H1 (cell line): ENCODE measurements around the gene SMIM29.
A peak's percentile ranks its signal among the peaks of the same experiment; 100 is the strongest.

ENCODE experiments used
- ATF3 ChIP-seq: IDR thresholded peaks from 2 replicates; pipeline ENCODE4 v1.6.1; 2011; ENCODE audit warnings: low read depth, mild to moderate bottlenecking, low read length; ENCODE audit not compliant: insufficient read depth
- BACH1 ChIP-seq: IDR thresholded peaks from 2 replicates; pipeline ENCODE4 v1.6.1; 2012; ENCODE audit warnings: low read length, improper control_type of control experiment
- CBX8 ChIP-seq: fragments of 300-800, 300-1000 bp; sonication (generic); IDR thresholded peaks from 2 replicates; pipeline ENCODE4 v1.7.1; 2016; ENCODE audit warnings: low read depth, low read length, borderline replicate concordance
- CREB1 ChIP-seq: IDR thresholded peaks from 2 replicates; pipeline ENCODE4 v1.6.1; 2012; ENCODE audit warnings: inconsistent platforms
- CTCF ChIP-seq, 3 experiments: IDR thresholded peaks; 1 replicate in 2 of 3; 2 replicates in 1 of 3; pipeline versions ENCODE4 v1.5.1 to v1.6.1; 2011; ENCODE audit warnings: low read length in 3 of 3, mild to moderate bottlenecking in 3 of 3, inconsistent platforms in 2 of 3, low read depth in 1 of 3, moderate library complexity in 1 of 3; ENCODE audit not compliant: insufficient read depth in 1 of 3; ENCODE audit errors: control extremely low read depth in 1 of 3
- EP300 ChIP-seq, 2 experiments: IDR thresholded peaks; 1 replicate in 1 of 2; 2 replicates in 1 of 2; pipeline ENCODE4 v1.6.1; 2011 to 2012; ENCODE audit warnings: low read depth in 2 of 2, low read length in 2 of 2, mild to moderate bottlenecking in 2 of 2, borderline replicate concordance in 1 of 2, inconsistent platforms in 1 of 2, moderate library complexity in 1 of 2
- EZH2 ChIP-seq: fragments of 200-600 bp; sonication (generic); IDR thresholded peaks from 2 replicates; pipeline ENCODE4 v1.7.1; 2012; ENCODE audit warnings: low read depth, mild to moderate bottlenecking, moderate library complexity, low read length, inconsistent platforms; ENCODE audit not compliant: severe bottlenecking
- JUN ChIP-seq: IDR thresholded peaks from 2 replicates; pipeline ENCODE4 v1.6.1; 2011; ENCODE audit warnings: low read depth, mild to moderate bottlenecking, improper control_type of control experiment, low read length
- NANOG ChIP-seq: IDR thresholded peaks from 2 replicates; pipeline ENCODE4 v1.6.1; 2011; ENCODE audit warnings: low read length, low read depth, mild to moderate bottlenecking, inconsistent platforms; ENCODE audit not compliant: insufficient read depth, poor library complexity, severe bottlenecking
- POLR2A ChIP-seq, 2 experiments: IDR thresholded peaks; 1 replicate in 1 of 2; 2 replicates in 1 of 2; pipeline ENCODE4 v1.6.1; 2011; ENCODE audit warnings: low read depth in 2 of 2, low read length in 2 of 2, mild to moderate bottlenecking in 2 of 2; ENCODE audit errors: control extremely low read depth in 1 of 2
- POLR2AphosphoS5 ChIP-seq: IDR thresholded peaks from 2 replicates; pipeline ENCODE4 v1.6.1; 2011; ENCODE audit warnings: low read depth, low read length
- RAD21 ChIP-seq, 2 experiments: IDR thresholded peaks in 1 of 2; conservative IDR thresholded peaks in 1 of 2; 2 replicates each; pipeline ENCODE4 v1.6.1; 2011; ENCODE audit warnings: low read depth in 2 of 2, low read length in 2 of 2, improper control_type of control experiment in 1 of 2, inconsistent platforms in 1 of 2, mild to moderate bottlenecking in 1 of 2, moderate library complexity in 1 of 2
- TCF12 ChIP-seq: IDR thresholded peaks from 2 replicates; pipeline ENCODE4 v1.6.1; 2011; ENCODE audit warnings: low read depth, mild to moderate bottlenecking, low read length
- YY1 ChIP-seq: IDR thresholded peaks from 2 replicates; pipeline ENCODE4 v1.6.1; 2011; ENCODE audit warnings: low read depth, mild to moderate bottlenecking, low read length

GRCh38 chr6:34200340-34200971 lies 48.4 kb downstream of the SMIM29 start:
- TF ChIP-seq EZH2 (no peak), CTCF (IDR thresholded peaks at IDR 0.05; ENCODE audit: control extremely low read depth in 1 of 3, insufficient read depth in 1 of 3, low read depth in 1 of 3, low read length in 3 of 3) (no peak), NANOG (no peak), ATF3 (no peak), CREB1 (no peak), TCF12 (no peak), RAD21 (IDR thresholded peaks at IDR 0.05 in 1 of 2, conservative IDR thresholded peaks at IDR 0.05 in 1 of 2; ENCODE audit: low read depth in 2 of 2, low read length in 2 of 2) (no peak), POLR2A (IDR thresholded peaks at IDR 0.05; ENCODE audit: control extremely low read depth in 1 of 2, low read depth in 2 of 2, low read length in 2 of 2) (no peak), POLR2AphosphoS5 (no peak), EP300 (IDR thresholded peaks at IDR 0.05; ENCODE audit: borderline replicate concordance in 1 of 2, low read depth in 2 of 2, low read length in 2 of 2) (no peak), CBX8 (no peak), JUN (no peak), BACH1 (no peak), YY1 (peak; percentile 93)
